NCI-H748 treated with DMSO at 0.1 percent for 48 hours (cell line): ENCODE measurements around the gene DAPK2.
"Not testable (repeated sequence)": the region's sequence is repeated elsewhere in the genome, so short reads cannot be mapped to it uniquely, and the experiment has no call there.

Experiments used
- DNase-seq: peaks from one replicate; lab custom pipeline; 2025; lab: John Stamatoyannopoulos, UW

The DAPK2 gene

DNA sequence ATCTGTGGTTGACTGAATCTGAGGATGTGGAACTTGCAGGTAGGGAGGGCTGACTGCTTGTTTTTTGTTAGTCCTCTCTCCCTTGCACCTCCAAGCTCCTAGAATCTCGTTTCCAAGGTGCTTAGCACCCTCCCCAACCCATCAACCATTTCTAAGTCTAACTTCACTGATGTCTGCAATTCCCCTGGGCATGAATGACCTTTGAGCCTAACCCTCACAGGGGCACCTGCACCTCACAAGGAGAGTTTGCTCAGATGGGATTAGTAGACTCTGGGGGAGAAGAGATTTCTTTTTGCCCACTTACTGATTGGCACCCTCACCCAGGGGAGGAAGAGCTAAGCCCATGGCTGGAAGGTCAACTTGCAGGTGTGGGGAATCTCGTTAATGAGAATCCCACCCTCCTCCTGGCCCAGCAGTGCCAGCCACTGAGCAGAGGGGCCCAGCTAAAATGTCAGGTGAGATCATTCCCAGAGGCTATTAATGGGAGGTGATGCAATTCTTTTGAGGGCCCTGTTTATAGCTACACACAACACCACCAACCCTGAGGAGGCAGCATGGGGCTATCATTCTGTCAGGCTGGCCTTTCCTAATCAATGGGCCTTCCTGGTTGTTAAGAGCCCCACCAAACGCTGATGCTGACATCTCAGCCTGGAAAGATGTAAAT is 130.9 kb downstream of the DAPK2 start:
- no peak for DNase-seq

DNA sequence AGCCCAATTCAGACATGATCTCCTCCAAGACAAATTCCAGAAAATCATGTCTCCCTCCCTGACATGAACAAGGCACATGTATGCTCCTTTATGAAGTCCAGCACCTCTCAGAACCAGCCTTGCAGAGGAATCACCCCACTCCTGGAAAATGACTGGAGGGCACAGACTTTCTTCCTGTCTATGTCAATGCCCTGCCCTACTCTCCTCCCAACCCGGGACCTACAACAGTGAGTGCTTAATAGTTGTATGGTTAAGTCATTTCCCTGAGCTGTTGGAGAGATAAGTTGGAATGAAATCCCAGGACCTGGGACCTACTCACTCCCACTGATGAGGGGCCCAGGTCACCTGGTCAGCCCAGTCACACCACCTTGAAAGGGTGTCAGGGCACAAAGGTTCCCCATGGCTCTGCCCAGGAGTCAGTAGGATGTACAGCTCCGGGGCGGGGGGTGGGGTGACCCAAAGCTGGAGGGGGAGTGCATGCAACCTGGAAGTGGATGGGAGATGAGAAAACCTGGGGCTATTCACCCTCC is 132.4 kb downstream of the DAPK2 start:
- no peak for DNase-seq

DNA sequence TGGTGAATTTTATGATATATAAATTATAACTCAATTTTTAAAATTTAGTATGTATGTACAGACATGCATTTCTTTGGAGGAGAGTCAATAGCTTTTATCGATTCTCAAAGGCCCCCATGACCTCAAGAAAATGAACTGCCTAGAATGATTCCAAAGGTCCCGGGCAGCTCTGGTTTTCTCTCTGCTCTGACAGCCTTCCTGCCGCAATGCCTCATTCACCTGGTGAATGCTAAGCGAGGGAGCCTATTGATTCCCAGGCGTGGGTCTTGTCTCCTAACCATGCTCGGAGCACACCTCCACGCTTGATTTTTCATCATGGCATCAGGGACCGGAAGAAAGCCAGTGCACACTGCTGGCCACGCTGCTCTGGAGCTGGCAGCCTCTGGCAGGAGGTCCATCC is 132.9 kb downstream of the DAPK2 start:
- no peak for DNase-seq

DNA sequence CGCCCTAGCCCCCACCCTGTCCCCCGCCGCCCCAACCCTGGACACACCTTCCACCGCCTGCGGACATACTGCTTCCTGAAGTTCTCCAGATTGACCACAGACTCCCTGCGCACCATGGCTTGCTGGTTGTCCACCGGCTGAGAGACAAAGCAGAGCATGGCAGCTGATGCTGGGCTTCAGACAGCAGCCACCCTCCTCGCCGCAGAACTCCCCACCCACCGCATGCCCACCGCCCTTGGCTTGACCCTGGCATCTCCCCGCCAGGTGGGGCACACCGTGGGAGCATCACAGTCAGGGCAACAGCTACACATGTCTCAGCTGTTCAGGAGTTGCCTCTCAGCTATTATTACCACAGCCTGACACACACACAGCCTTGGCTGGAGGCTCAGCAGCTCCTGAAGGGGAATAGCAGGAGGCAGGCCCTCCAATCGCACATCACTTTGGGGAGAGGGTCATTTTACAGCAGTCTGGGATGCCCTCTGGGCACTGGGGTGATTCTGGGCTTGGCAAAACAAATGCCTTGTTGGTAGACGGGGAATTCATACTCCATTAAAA is 134.1 kb downstream of the DAPK2 start:
- no peak for DNase-seq

DNA sequence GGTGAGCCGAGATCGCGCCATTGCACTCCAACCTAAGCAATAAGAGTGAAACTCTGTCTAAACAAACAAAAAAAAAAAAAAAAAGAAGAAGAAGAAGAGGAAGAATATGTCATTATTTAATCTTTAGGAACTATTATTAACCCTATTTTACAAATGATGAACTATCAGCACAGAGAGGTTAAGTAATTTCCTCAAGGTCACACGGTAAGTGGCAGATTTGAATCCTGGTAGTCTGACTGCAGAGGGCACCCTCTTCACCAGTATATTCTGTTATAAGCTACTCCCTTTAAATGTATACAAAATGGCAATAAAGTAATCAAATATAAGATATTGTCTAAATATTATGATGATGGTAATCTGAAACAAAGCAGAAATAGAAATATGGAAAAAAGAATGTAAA is 135.1 kb downstream of the DAPK2 start:
- no peak for DNase-seq

DNA sequence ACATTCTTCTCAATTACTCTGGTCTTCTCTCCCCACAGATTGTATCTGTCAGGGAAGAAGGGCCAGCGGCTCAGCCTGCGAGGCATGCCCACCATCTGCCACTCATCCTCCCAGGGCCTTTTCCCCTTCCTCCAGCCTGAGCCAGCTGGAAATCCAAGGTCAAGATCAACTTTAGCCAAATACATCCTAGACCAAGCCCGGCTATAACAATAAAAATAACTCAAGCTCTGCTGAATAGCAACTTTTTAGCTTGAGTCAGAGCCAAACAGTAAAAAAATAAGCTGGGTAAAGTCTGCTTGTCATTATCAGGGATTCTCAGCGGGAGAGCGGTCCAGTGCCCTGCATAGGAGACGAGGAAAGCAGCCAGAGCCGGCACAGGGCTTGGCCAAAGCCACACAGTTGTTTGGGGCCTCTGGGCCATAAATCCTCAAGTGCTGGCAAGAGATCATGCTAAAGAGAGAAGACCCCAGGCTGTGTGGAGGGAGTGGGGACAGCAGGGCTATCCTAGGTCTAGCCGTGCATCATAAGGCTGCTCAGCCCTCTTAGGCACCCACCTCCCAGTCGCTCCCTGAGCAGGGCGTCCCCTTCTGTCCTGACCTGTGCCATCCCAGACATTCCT is 136.4 kb downstream of the DAPK2 start:
- no peak for DNase-seq

DNA sequence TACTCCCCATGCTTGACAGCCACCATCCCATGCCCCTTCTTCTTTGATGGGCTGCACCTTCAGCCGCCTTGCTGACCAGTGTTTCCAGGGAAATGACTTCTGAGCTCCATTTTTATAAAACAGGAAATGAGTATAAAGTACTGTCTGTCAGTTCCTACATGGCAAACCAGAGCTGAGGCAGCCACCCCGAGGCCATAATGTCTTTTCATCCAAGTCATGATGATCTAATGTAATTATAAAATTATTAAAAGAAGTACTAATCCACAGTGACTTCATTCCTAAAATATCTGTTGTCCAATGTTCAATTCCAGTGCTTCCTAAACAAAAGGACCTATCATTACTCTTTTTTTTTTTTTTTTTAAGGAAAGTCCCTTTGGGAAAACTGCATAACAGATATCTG is 137.3 kb downstream of the DAPK2 start:
- no peak for DNase-seq

DNA sequence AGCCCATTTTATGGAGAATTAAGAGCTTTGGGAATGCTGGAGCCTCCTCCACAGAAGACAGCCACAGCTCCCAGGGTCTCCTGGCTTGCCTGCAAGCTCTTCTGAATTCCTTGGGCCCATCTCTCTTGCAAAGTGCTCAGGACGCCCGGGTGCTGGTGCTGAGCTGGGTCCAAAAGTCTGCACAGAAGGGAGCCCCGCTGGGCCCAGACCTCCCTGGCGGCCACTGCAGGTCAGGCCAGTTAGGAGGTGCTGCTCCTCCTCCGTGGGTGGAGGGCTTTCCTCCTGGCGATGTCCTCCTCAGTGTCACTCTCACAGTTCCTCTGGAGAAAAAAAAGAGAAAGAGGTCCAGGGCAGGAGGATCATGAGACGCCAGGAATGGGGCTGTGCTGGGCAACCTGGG is 138.0 kb downstream of the DAPK2 start:
- no peak for DNase-seq

DNA sequence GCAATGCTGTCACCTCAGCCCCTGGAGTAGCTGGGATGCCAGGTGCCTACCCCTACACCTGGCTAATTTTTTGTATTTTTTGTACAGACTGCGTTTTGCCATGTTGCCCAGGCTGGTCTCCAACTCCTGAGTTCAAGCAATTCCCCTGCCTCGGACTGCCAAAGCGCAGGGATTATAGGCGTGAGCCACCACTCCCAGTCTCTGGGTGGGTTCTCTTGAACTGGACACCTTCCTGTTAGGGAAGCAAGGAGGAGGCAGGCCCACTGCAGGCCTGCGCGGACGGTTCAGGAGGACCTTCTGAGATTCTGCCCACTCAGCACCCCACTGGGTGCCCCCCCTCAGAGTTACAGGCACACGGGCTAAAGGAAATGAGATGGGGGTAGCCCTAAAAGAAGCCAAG is 138.8 kb downstream of the DAPK2 start:
- no peak for DNase-seq

DNA sequence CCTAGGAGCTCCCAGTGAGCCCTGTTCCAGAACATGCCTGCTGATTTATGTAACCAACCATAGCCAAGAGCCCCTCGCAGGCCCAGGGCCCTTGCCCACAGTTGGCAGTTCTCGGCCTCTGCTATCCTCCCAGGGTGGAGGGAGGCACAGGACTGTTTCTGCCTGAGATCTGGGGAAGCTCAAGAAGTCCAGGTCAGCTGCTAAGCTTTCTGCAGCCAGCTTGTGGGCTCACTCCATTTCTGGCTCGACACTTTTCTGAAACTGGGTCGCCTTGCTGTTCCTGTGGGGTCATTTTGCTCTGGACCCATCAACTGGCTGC is 140.1 kb downstream of the DAPK2 start:
- no peak for DNase-seq

DNA sequence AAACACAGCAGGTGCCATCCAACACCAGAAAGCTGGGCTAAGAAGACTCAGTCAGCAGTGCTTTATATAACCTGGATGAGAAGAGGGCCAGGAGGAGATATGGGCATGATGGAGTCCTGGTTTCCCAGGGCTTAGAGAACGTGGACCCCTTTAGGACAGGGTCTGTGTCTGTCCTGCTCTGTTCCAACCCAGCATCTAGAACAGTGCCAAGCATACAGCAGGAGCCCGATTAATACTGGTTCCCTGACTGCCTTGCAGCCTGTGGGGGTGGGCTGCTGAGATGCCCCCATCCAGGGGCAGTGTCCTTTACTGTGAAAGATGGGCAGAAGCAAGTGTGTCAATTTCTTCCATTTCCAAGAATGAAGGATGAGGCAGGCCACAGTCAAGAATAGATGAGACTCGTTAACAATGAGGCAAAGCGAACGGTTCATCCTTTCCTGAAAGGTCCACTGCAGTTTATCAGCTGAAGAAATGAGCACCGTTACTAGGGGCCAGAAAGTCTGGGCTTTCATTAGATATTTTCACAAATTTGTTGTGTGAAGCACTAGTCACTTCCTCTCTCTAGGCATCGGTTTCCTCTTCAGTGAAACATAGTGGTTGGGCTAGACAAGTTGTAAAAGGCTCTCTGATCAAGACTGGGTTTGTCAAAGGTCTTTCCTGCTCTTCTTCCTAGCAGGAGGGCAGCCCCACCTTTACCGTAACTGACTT is 140.6 kb downstream of the DAPK2 start:
- DNase-seq, result no peak

DNA sequence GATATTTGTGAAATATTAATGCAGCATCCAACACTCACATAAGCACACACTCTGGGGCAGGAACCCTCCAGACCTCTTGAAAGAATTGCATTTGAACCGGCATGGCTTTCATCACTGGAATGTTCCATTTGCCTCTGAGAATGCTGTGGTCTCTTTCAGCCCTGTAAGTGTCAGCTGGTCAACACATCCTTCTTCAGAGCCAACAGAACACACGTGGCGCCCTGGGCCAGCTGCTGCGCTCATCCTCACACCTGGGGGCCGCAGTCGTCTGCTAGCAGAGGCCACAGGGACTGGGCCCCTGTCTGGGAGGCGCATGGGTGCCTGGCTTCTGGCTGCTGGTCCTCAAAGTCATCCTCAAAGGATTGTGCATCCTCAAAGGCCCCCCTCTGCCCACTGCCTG is 141.2 kb downstream of the DAPK2 start:
- no peak for DNase-seq

DNA sequence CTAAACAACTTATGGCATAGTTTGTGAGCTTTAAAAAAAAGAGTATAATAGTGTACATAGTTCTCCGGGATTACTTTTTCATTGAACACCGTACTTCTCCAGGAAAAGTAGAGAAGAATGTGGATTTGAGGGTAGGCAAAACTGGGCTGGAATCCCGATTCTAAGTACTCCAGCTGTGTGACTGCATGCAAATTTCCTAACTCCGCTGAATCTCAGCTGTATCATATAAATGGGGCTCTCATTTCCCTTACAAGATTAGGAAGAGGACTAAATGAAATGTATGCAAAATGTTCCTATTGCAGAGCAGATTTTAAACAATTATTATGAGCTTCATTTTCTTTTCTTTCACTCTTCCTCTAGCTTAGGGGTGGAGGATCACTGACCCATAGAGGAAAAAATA is 142.2 kb downstream of the DAPK2 start:
- DNase-seq, result no peak

DNA sequence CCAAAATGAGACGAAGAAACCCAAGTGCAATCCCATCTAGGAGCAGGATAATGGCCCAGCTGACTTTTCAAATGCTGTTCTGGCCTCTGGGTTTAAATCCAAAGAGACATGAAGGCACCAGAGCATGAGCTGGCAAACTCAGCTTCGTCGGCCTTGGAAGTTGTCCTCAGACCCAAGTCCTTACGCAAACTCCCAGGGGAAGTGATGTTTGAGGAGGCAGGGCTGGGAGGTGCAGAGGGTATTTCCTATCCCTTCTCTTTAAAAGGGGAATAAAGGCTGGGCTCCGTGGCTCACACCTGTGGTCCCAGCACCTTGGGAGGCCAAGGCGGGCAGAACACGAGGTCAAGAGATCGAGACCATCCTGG is 143.6 kb downstream of the DAPK2 start:
- no peak for DNase-seq

DNA sequence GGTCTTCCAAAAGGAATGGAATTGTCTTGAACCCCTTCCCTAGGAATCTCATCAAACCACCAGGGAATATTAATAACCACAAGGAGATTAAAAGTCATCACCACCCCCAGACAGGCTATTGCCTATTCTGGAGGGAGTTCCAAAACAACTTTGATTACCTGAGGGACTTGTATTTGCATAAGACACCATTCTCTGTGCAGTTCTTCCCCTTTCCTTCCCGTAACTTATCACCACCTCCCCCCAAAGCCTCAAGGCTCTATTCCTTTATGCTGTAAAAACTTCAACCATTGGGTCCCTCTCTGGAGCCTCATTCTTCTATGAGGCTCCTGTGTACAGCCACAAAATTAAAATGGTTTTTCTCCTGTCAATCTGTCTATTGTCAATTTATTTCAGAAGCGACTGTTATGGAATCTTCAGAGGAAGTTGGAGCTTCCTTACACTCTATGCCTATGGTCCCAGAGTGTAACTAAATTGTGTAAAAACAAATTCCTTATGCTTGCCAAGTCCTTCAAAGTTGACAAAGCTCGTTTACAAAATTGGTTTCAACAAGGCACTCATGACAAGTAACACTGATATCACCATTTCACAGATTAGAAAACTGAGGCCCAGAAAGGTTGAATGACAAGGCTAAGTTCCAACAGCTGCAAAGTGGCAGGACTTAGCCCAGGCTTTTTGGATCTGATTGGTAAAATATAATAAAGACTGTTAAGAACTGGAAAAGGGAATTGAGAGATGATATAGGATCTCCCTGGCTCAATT is 144.2 kb downstream of the DAPK2 start:
- DNase-seq, result no peak

DNA sequence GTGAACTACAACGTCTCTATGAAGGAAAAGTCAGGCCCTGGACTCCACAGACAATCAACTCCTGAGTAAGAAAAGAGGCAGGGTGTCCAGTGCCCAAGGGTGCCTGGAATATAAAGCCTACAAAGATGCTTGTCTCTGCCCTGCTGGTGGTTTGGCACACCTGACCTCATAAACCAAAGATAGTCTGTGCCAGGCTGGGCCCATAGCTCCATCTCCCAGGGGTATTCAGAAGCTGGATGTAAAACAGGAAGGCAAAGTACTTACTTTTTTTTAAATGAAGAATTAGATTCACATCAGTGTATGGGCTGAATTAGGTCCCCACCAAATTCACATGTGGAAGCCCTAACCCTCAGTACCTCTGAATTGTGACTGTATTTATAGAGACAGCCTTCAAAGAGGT is 146.0 kb downstream of the DAPK2 start:
- DNase-seq, result no peak

DNA sequence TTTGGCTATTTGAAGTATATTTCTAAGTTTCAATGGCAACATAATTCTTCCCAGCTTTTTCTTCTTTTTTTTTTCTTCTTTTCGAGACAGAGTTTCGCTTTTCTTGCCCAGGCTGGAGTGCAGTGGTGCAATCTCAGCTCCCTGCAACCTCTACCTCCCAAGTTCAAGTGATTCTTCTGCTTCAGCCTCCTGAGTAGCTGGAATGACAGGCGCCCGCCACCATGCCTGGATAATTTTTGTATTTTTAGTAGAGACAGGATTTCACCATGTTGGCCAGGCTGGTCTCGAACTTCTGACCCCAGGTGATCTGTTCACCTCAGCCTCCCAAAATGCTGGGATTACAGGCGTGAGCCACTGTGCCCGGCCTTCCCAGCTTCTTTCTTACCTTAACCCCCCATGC is 146.7 kb downstream of the DAPK2 start:
- not testable (repeated sequence) for DNase-seq

DNA sequence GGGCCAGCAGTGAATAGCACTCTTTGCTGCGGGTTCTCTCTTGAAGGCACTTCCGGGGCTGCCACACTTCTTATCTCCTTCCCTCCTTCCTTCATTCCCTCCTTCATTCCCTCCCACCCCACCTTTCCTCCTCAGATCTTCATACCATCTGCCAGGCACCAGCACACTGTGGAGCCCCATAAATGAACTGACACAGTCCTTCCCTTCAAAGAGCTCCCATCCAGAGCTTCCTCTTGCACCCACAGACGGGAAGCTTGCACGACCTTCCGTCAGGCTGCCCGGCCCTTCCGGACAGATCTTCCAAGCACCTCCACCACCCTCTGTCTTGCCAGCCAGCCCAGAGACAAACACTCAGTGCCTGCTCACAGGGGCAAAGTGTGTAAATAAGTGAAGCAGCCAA is 147.1 kb downstream of the DAPK2 start:
- no peak for DNase-seq

DNA sequence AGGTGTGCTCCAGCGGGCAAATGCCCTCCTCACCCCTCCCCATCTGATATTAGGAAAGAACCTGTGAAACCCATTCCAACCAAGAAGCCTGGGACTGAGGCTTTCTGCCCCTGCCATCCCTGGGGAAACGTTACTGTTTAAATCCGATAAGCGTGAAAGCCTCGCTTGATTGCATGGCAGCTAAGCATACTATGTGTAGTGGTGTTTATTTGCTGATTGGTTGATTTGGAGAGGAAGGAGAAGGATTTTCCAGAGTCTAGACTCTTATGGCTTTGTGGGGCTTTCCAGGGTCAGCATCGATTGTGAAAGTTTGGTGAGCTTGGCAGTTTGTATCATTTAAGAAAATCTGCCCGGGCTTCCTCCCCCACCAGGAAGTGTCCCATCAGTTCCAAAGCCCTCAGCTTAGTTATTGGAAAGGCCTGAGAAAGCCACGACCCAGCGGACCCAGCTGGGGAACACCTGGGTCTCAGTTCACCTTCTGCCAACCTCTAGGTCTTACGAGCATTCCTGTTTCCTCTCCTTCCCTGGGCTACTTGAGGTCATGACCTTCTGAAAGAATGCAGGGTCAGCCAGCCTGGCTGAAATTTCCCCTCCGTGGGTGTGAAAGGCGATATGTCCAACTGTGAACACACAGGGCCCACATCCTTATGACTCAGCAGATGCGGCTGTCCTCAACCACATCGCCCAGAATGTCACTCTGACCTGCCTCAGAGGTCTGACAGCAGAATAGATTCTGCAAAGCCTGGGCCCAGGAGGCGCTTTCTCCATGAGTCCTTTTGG is 149.8 kb downstream of the DAPK2 start:
- no peak for DNase-seq

DNA sequence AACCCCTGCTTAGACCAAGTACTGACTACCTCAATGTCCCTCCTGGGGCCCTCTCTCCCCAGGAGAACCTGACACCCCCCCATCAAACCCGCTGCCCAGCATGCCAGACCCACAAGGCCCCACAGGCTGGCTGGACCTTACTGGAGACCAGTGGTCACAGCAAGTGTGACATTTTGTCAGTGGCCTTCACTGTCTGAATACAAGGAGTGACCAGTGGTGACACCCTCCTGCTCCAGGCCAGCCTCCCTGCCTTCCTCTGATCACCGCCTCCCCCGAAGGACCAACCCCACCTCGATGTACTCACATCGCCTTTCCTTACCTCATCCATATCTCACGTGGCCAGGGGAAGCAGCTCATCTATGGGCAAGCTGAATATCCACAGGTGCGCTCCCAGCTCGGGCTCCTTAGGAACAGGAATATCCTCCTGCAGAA is 150.5 kb downstream of the DAPK2 start:
- DNase-seq, result no peak

DNA sequence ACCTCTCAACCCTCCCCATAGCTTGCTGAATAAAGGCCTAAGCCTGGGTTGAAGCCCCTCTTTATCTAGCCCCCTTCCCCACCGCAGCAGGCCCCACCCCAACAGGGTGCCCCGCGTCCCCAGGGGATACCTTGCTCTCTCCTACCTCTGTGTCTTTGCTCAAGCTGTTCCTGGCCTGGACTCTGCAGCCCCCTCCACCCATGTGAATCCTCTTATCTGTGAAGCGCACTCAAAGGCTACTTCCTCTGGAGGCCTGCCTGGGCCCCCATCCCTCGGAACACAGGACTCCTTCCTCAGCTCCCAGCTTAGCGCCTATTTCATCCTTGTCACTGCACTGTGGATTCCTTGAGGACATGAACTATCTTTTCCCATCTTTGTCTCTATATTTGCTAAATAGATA is 151.1 kb downstream of the DAPK2 start:
- DNase-seq, result no peak

DNA sequence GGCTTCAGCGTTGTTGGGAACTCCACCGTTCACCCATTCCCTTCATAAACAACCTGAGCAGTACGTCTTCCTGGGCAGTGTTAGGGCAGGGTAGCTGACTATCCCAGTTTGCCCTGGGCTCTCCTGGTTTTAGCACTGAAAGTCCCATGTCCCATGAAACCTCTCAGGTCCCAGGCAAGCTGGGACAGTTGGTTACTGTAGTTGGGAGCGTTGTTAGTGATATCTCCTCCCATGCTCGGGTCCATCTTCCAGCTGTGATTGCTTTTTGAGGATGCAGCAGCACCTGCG is 151.7 kb downstream of the DAPK2 start:
- DNase-seq, result no peak
